Measurements from ENCODE around the gene ATP1B3. TPM values are rescaled to one million over a fixed set of nuclear protein-coding genes. Genes with fewer than 3 reads are reported as not detected.
A peak's percentile ranks its signal among the peaks of the same experiment; 100 is the strongest.

ATP1B3 gene
- total and polyA plus RNA-seq, 2 of the 13 experiments (the other 11 are each of a cell fraction or from before 2014, with no cell fraction given), result 84.3 to 93.6 TPM

GRCh38 chr3:141876381-141876890, at the start of gene ATP1B3 (continued):
- 0 out of 2 replicates have a peak, but pooled peaks have one; percentile 24 for TF ChIP-seq ZNF724P (CRISPR knock-in tag; IDR thresholded peaks at IDR 0.05; ENCODE audit: borderline replicate concordance)
- 0 out of 2 replicates have a peak, but pooled peaks have one; percentile 17 for TF ChIP-seq ZNF547 (CRISPR knock-in tag; IDR thresholded peaks at IDR 0.05)
- 0 out of 2 replicates have a peak, but pooled peaks have one; percentile 47 for TF ChIP-seq NFKBIZ (CRISPR knock-in tag; IDR thresholded peaks at IDR 0.05)
- TF ChIP-seq, protein P1, sequence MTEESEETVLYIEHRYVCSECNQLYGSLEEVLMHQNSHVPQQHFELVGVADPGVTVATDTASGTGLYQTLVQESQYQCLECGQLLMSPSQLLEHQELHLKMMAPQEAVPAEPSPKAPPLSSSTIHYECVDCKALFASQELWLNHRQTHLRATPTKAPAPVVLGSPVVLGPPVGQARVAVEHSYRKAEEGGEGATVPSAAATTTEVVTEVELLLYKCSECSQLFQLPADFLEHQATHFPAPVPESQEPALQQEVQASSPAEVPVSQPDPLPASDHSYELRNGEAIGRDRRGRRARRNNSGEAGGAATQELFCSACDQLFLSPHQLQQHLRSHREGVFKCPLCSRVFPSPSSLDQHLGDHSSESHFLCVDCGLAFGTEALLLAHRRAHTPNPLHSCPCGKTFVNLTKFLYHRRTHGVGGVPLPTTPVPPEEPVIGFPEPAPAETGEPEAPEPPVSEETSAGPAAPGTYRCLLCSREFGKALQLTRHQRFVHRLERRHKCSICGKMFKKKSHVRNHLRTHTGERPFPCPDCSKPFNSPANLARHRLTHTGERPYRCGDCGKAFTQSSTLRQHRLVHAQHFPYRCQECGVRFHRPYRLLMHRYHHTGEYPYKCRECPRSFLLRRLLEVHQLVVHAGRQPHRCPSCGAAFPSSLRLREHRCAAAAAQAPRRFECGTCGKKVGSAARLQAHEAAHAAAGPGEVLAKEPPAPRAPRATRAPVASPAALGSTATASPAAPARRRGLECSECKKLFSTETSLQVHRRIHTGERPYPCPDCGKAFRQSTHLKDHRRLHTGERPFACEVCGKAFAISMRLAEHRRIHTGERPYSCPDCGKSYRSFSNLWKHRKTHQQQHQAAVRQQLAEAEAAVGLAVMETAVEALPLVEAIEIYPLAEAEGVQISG (CRISPR knock-in tag; IDR thresholded peaks at IDR 0.05), result peak; percentile 81
- TF ChIP-seq, protein P2, sequence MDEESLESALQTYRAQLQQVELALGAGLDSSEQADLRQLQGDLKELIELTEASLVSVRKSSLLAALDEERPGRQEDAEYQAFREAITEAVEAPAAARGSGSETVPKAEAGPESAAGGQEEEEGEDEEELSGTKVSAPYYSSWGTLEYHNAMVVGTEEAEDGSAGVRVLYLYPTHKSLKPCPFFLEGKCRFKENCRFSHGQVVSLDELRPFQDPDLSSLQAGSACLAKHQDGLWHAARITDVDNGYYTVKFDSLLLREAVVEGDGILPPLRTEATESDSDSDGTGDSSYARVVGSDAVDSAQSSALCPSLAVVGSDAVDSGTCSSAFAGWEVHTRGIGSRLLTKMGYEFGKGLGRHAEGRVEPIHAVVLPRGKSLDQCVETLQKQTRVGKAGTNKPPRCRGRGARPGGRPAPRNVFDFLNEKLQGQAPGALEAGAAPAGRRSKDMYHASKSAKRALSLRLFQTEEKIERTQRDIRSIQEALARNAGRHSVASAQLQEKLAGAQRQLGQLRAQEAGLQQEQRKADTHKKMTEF (CRISPR knock-in tag; IDR thresholded peaks at IDR 0.05), result peak; percentile 34; the same call in 1 of the 2 replicates

DNA sequence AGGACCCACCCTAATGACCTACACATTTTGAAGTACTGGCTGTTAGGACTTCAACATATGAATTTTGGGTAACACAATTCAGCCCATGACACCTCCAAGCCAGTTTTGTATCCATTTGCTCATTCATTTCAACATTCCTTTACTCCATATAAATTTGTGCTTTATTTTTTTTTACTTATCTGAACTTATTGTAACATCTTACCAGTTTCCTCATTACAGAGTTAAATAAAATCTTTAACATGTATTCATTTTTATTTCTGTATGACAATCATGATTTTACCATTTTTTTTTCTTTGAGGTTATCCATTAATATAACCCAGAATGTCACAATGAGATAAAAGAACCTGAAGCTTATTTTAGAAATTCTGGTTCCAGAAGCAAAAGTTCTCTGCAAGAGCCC, 48.0 kb upstream of the ATP1B3 start:
- ChIA-PET CTCF (ENCODE audit: low intra/inter-chr PET ratio, low total read pairs) (no interaction called here), POLR2A (no interaction called here)
- no TSS peak for BruUV-seq (replicated peaks)
- H3K9me3 ChIP-seq (ENCODE audit: low read length), result no peaks in the 10 kb centered on the region
- ATAC-seq, result no peak
- H3K27ac ChIP-seq (ENCODE audit: extremely low read length, insufficient read depth, low read length), result no peak overlapping the region
- intact Hi-C loops (cut with micrococcal nuclease; ENCODE audit: unreplicated experiment) (no loop called here), in situ Hi-C loops (cut with HindIII; ENCODE audit: extremely low pct_ligation_motif_present, low pct_unique_long_range_greater_than_20kb) (no loop called here)
- peaks cover 0 to 8% of the 10 kb centered on the region in 2 experiments; a peak in 1 of 5 replicates for H3K27me3 ChIP-seq (ENCODE audit: control insufficient read depth in 1 of 2, insufficient read depth in 2 of 2, low read length in 2 of 2)
- no peaks in the 10 kb centered on the region for H3K36me3 ChIP-seq (replicated peaks in 1 of 2; ENCODE audit: control insufficient read depth in 1 of 2, insufficient read depth in 2 of 2, low read length in 2 of 2)
- H3K4me1 ChIP-seq (ENCODE audit: insufficient read depth, low read length), result no peaks in the 10 kb centered on the region
- H2AFZ ChIP-seq (ENCODE audit: low read length), result no peak overlapping the region
- H3K4me2 ChIP-seq (ENCODE audit: low read depth, low read length), result no peak overlapping the region
- H3K9ac ChIP-seq (ENCODE audit: insufficient read depth, low read depth, low read length), result no peak overlapping the region
- H3K4me3 ChIP-seq (replicated peaks in 1 of 3; ENCODE audit: insufficient read depth in 1 of 3, low read depth in 2 of 3, low read length in 3 of 3), result no peak overlapping the region
- H3K79me2 ChIP-seq (ENCODE audit: insufficient read depth, low read length), result no peaks in the 10 kb centered on the region
- FAIRE-seq, result no peak
- no peaks in the 10 kb centered on the region for H4K20me1 ChIP-seq (ENCODE audit: insufficient read depth, low read length)
- DNase-seq (ENCODE audit: low spot score), result no peak
- TF ChIP-seq, protein P3, sequence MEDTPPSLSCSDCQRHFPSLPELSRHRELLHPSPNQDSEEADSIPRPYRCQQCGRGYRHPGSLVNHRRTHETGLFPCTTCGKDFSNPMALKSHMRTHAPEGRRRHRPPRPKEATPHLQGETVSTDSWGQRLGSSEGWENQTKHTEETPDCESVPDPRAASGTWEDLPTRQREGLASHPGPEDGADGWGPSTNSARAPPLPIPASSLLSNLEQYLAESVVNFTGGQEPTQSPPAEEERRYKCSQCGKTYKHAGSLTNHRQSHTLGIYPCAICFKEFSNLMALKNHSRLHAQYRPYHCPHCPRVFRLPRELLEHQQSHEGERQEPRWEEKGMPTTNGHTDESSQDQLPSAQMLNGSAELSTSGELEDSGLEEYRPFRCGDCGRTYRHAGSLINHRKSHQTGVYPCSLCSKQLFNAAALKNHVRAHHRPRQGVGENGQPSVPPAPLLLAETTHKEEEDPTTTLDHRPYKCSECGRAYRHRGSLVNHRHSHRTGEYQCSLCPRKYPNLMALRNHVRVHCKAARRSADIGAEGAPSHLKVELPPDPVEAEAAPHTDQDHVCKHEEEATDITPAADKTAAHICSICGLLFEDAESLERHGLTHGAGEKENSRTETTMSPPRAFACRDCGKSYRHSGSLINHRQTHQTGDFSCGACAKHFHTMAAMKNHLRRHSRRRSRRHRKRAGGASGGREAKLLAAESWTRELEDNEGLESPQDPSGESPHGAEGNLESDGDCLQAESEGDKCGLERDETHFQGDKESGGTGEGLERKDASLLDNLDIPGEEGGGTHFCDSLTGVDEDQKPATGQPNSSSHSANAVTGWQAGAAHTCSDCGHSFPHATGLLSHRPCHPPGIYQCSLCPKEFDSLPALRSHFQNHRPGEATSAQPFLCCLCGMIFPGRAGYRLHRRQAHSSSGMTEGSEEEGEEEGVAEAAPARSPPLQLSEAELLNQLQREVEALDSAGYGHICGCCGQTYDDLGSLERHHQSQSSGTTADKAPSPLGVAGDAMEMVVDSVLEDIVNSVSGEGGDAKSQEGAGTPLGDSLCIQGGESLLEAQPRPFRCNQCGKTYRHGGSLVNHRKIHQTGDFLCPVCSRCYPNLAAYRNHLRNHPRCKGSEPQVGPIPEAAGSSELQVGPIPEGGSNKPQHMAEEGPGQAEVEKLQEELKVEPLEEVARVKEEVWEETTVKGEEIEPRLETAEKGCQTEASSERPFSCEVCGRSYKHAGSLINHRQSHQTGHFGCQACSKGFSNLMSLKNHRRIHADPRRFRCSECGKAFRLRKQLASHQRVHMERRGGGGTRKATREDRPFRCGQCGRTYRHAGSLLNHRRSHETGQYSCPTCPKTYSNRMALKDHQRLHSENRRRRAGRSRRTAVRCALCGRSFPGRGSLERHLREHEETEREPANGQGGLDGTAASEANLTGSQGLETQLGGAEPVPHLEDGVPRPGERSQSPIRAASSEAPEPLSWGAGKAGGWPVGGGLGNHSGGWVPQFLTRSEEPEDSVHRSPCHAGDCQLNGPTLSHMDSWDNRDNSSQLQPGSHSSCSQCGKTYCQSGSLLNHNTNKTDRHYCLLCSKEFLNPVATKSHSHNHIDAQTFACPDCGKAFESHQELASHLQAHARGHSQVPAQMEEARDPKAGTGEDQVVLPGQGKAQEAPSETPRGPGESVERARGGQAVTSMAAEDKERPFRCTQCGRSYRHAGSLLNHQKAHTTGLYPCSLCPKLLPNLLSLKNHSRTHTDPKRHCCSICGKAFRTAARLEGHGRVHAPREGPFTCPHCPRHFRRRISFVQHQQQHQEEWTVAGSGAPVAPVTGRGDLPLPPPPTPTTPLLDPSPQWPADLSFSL (CRISPR knock-in tag; IDR thresholded peaks at IDR 0.05), result no peak
- TF ChIP-seq ZFX (CRISPR knock-in tag; IDR thresholded peaks at IDR 0.05; ENCODE audit: low read depth) (no peak), ZNF3 (CRISPR knock-in tag; IDR thresholded peaks at IDR 0.05) (no peak), LCORL (IDR thresholded peaks at IDR 0.05) (no peak), LCORL (CRISPR knock-in tag; IDR thresholded peaks at IDR 0.05) (no peak), ZSCAN25 (CRISPR knock-in tag; IDR thresholded peaks at IDR 0.05) (no peak), ZNF75D (CRISPR knock-in tag; IDR thresholded peaks at IDR 0.05; ENCODE audit: borderline replicate concordance) (no peak), TGIF2 (CRISPR knock-in tag; IDR thresholded peaks at IDR 0.05) (no peak)

Measured in HepG2 (cell line).